Gastrocnemius medialis (tissue), 4 donors: ENCODE measurements around the gene SH3TC1. TPM values are rescaled to one million over a fixed set of nuclear protein-coding genes. Genes with fewer than 3 reads are reported as not detected.

Source experiments
- ATAC-seq, 2 donors: fragments of 150-250 bp; one replicate each; pipeline ENCODE4 v1.9.1; 2016
- DNase-seq, 2 donors: peaks; one replicate each; pipeline ENCODE4 v3.0.0-alpha.2; 2019
- H3K27ac ChIP-seq, 4 donors: fragments of 200-600 bp; sonication (generic); 1 replicate in 1 of 4; 2 replicates in 3 of 4; pipeline ENCODE4 v1.5.1; 2016 to 2018; ENCODE audit warnings: mild to moderate bottlenecking in 2 of 4, moderate library complexity in 1 of 4
- H3K27me3 ChIP-seq, 3 donors: fragments of 200-600 bp; sonication (generic) in 2 of 3; 1 replicate in 1 of 3; 2 replicates in 2 of 3; pipeline versions ENCODE4 v1.5.1 to v1.6.0; 2016 to 2019; ENCODE audit warnings: mild to moderate bottlenecking in 1 of 3, moderate library complexity in 1 of 3
- H3K36me3 ChIP-seq, 2 donors: fragments of 200-600 bp; sonication (generic) in 1 of 2; one replicate each; pipeline ENCODE4 v1.5.1; 2017 to 2018
- H3K4me1 ChIP-seq, 2 donors: fragments of 200-600 bp; sonication (generic) in 1 of 2; one replicate each; pipeline ENCODE4 v1.5.1; 2016 to 2017; ENCODE audit warnings: mild to moderate bottlenecking in 2 of 2
- H3K4me3 ChIP-seq, 4 donors: fragments of 200-600 bp; sonication (generic) in 3 of 4; 1 replicate in 1 of 4; 2 replicates in 3 of 4; pipeline ENCODE4 v1.5.1; 2016 to 2019; ENCODE audit warnings: mild to moderate bottlenecking in 2 of 4
- H3K9me3 ChIP-seq, 3 donors: fragments of 200-600 bp; sonication (generic) in 2 of 3; 1 replicate in 1 of 3; 2 replicates in 2 of 3; pipeline ENCODE4 v1.5.1; 2016 to 2019
- POLR2A ChIP-seq, 2 donors: fragments of 450-650 bp; IDR thresholded peaks; one replicate each; pipeline ENCODE4 v1.6.1; 2017; ENCODE audit warnings: antibody characterized with exemption in 2 of 2, mild to moderate bottlenecking in 2 of 2, moderate library complexity in 2 of 2
- in situ Hi-C, 4 donors: fragments of 200-750 bp; cut with MboI; loops; one replicate each; pipeline versions ENCODE4 v1.15.0 to v1.8.0; 2017; ENCODE audit warnings: low sequenced_read_pairs in 4 of 4
- intact Hi-C: fragments of 100-400 bp; cut with DNase I; formaldehyde crosslinking; loops from one replicate; pipeline ENCODE4 v1.15.1; 2023; ENCODE audit warnings: low total_unique reads
- total RNA-seq, 4 donors: library from RNA; depleted of rRNA; stranded (reverse); fragments of >200 nt; gene quantifications; one replicate each; pipeline versions ENCODE4 v1.1.0 to v1.2.3, GENCODE V29; 2016
- TF ChIP-seq, protein P1 (sequence below), 5 experiments: fragments of 450-650 bp in 3 of 5; fragments of 200-600 bp in 2 of 5; sonication (generic) in 2 of 5; IDR thresholded peaks in 4 of 5; conservative IDR thresholded peaks in 1 of 5; 1 replicate in 4 of 5; 2 replicates in 1 of 5; pipeline ENCODE4 v1.5.1; 2016 to 2019; ENCODE audit warnings: antibody characterized with exemption in 5 of 5, mild to moderate bottlenecking in 3 of 5, moderate library complexity in 3 of 5

The SH3TC1 gene
- total RNA-seq, 4 donors from 2014 or later = 2.9 to 8.5 (median 5.8) TPM

DNA sequence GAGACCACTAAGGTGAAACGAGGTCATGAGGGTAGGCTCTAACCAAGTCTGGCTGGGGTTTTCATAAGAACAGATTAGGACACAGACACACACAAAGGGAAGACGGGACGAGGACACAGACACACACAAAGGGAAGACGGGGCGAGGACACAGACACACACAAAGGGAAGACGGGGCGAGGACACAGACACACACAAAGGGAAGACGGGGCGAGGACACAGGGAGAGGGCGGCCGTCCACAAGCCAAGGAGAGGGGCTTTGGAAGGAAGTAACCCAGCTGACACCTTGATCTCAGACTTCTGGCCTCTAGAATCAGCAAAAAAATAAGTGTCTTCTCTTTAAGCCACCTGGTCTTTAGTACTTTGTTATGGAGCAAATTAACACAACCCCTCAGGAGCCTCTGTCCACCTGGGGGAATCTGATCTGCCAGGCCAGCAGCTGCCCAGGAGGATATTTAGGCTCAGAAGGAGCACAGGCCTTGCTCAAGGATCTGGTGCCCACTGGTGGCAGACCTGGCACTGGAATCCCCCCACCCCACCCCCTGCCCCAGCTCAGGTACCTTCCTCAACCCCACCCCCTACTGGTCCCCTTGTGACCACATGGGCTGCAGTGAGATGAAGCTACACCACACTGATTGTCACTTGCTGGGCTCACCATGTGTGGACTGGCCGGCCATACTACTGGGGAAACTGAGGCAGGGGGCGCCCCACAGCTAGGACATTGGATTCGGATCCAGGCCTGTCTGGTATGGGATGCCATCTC lies 43.2 kb upstream of the SH3TC1 start:
- intact Hi-C loops (loop anchor here (2.0 kb wide), 1 partner anchor 55 kb away; no protein-coding TSS in a partner anchor), in situ Hi-C loops (no loop called here)
- peaks cover 52 to 53% of the 10 kb centered on the region in 2 donors for H3K4me1 ChIP-seq
- no peaks in the 10 kb centered on the region for H3K36me3 ChIP-seq
- H3K9me3 ChIP-seq = no peaks in the 10 kb centered on the region
- DNase-seq (peak in 1 of 2 donors; percentile 62), ATAC-seq (no peak)
- H3K27ac ChIP-seq = peak overlapping the region; percentile 89 to 99 (median 92)
- TF ChIP-seq, protein P1, sequence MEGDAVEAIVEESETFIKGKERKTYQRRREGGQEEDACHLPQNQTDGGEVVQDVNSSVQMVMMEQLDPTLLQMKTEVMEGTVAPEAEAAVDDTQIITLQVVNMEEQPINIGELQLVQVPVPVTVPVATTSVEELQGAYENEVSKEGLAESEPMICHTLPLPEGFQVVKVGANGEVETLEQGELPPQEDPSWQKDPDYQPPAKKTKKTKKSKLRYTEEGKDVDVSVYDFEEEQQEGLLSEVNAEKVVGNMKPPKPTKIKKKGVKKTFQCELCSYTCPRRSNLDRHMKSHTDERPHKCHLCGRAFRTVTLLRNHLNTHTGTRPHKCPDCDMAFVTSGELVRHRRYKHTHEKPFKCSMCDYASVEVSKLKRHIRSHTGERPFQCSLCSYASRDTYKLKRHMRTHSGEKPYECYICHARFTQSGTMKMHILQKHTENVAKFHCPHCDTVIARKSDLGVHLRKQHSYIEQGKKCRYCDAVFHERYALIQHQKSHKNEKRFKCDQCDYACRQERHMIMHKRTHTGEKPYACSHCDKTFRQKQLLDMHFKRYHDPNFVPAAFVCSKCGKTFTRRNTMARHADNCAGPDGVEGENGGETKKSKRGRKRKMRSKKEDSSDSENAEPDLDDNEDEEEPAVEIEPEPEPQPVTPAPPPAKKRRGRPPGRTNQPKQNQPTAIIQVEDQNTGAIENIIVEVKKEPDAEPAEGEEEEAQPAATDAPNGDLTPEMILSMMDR (IDR thresholded peaks at IDR 0.05 in 4 of 5, conservative IDR thresholded peaks at IDR 0.05 in 1 of 5) = peak in 1 of 5 experiments; percentile 42
- no peak for TF ChIP-seq POLR2A (IDR thresholded peaks at IDR 0.05)
- H3K27me3 ChIP-seq = no peaks in the 10 kb centered on the region
- peak overlapping the region in 1 of 4 donors; percentile 80 for H3K4me3 ChIP-seq

DNA sequence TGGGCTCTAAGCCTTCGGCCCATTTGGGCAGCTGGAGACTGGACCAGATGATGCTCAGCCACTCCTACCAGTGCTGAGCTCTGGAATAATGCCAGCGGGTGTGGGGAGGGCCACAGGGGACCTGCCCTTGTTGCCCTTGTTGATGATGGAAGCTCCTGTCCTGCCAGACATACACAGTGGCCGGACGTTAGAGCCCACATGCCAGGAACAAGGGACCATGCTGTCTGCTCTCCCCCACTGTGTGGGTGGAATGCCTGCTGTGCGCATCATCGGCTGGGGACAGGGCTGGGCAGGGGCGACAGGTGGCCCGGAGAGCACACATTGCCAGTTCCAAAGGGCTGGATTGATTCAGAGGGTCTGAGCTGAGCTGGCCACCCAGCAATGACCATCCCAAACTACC lies 42.5 kb upstream of the SH3TC1 start:
- peak in 1 of 2 donors; percentile 43 for TF ChIP-seq POLR2A (IDR thresholded peaks at IDR 0.05)
- TF ChIP-seq, protein P1 (IDR thresholded peaks at IDR 0.05 in 4 of 5, conservative IDR thresholded peaks at IDR 0.05 in 1 of 5) = no peak
- intact Hi-C loops = loop anchor here (2.0 kb wide), 1 partner anchor 56 kb away; no protein-coding TSS in a partner anchor
- DNase-seq (peak in 1 of 2 donors; percentile 60), ATAC-seq (peak in 1 of 2 donors; percentile 1)
- Histone ChIP-seq H3K4me1 (peaks cover 52 to 53% of the 10 kb centered on the region in 2 donors), H3K9me3 (no peaks in the 10 kb centered on the region), H3K36me3 (no peaks in the 10 kb centered on the region), H3K27me3 (no peaks in the 10 kb centered on the region), H3K4me3 (peak overlapping the region; percentile 80 to 93 (median 90)), H3K27ac (peak overlapping the region; percentile 89 to 99 (median 92))
- in situ Hi-C loops = no loop called here

DNA sequence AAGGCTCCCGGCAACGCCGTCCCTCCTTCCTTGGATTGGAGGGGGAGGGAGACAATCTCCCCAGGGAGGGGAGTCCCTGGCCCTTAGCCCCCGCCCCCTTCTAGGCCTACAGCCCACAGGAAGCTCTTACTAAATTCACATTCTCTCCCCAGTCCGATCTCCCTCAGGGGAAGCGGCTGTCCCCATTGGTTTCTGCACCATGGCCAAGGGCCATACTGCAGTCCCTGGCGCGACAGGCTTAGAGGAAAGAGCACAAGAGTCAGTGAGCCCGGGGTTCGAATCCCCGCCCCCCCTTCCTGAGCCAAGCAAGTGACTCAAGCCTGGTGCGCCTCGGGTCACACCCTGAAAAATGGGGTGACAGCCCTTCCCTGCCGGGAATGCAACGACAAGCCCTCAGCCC lies 41.6 kb upstream of the SH3TC1 start:
- DNase-seq (peak in 1 of 2 donors; percentile 69), ATAC-seq (peak; percentile 3)
- Histone ChIP-seq H3K4me3 (peak overlapping the region; percentile 80 to 93 (median 90)), H3K27me3 (no peaks in the 10 kb centered on the region), H3K9me3 (no peaks in the 10 kb centered on the region), H3K4me1 (peaks cover 46 to 48% of the 10 kb centered on the region in 2 donors), H3K36me3 (no peaks in the 10 kb centered on the region), H3K27ac (peak overlapping the region; percentile 89 to 99 (median 92))
- intact Hi-C loops (loop anchor here (2.0 kb wide), 1 partner anchor 57 kb away; no protein-coding TSS in a partner anchor), in situ Hi-C loops (no loop called here)
- TF ChIP-seq, protein P1 (IDR thresholded peaks at IDR 0.05 in 4 of 5, conservative IDR thresholded peaks at IDR 0.05 in 1 of 5) = no peak
- TF ChIP-seq POLR2A (IDR thresholded peaks at IDR 0.05) = peak in 1 of 2 donors; percentile 37

DNA sequence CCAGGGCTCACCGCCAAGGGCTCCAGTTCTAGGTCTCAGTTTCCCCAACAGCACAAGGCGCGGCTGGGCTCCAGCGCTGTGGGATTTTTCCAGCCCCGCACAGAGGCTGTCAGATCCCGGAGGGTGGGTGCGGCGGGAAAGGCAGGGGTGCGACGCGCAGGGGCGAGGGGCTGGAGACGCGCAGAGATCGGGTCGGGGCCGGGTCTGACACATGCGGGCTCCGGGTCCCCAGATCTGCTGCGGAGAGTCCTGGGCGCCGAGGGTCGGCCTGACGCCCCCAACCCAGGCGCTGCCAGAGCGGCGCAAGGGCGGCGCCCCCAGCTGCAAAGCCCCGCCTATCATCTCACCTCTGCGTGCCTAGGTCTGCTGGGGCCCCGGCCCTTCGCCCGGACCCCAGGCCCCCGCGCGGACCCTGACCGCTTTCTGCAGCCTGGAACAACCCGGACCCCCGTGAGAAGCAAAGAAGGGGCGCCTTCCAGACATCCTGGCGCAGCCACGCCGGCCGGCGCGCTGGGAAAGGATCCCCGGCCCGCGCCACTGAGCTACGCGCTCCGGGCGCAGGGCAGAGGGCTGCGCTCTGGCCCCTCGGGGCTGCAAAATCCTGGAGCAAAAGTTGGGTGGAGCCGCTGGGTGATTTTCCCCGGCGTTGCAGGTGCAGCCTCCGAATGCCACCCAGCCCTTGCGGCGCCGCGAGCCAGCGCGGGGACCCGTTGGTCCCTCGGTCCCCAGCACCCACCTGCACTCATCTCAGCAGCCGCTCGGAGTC lies 41.0 kb upstream of the SH3TC1 start:
- H3K9me3 ChIP-seq = no peaks in the 10 kb centered on the region
- DNase-seq = no peak
- H3K27ac ChIP-seq = peak overlapping the region; percentile 89 to 99 (median 92)
- intact Hi-C loops = loop anchor here (2.0 kb wide), 1 partner anchor 57 kb away; no protein-coding TSS in a partner anchor
- H3K27me3 ChIP-seq = no peaks in the 10 kb centered on the region
- peak; percentile 12 to 14 for ATAC-seq
- H3K4me1 ChIP-seq = peaks cover 44 to 49% of the 10 kb centered on the region in 2 donors
- H3K36me3 ChIP-seq = no peaks in the 10 kb centered on the region
- in situ Hi-C loops = no loop called here
- TF ChIP-seq POLR2A (IDR thresholded peaks at IDR 0.05) = no peak
- TF ChIP-seq, protein P1 (IDR thresholded peaks at IDR 0.05 in 4 of 5, conservative IDR thresholded peaks at IDR 0.05 in 1 of 5) = no peak
- H3K4me3 ChIP-seq = peak overlapping the region; percentile 80 to 93 (median 90)
